Prostate gland (tissue), 2 donors: ENCODE measurements around the gene FAM53A. TPM values are rescaled to one million over a fixed set of nuclear protein-coding genes. Genes with fewer than 3 reads are reported as not detected.

Experiments used
- DNase-seq: peaks from one replicate; pipeline ENCODE4 v3.0.0-alpha.2; 2019; ENCODE audit warnings: low spot score
- H3K27ac ChIP-seq, 2 donors: fragments of 200-600 bp; sonication (generic); 2 replicates each; pipeline ENCODE4 v1.5.1; 2017 to 2019
- H3K27me3 ChIP-seq: fragments of 200-600 bp; sonication (generic); replicated peaks from 2 replicates; pipeline ENCODE4 v1.5.1; 2019; ENCODE audit not compliant: insufficient read depth
- H3K36me3 ChIP-seq, 2 donors: fragments of 200-600 bp; sonication (generic); 1 replicate in 1 of 2; 2 replicates in 1 of 2; pipeline versions ENCODE4 v1.5.1 to v1.8.1; 2017 to 2019
- H3K4me1 ChIP-seq: fragments of 200-600 bp; sonication (generic); replicated peaks from 2 replicates; pipeline ENCODE4 v1.5.1; 2019
- H3K4me3 ChIP-seq, 2 donors: fragments of 200-600 bp; sonication (generic); 2 replicates each; pipeline ENCODE4 v1.5.1; 2017 to 2019
- H3K9me3 ChIP-seq: fragments of 200-600 bp; sonication (generic); 2 replicates; pipeline ENCODE4 v1.5.1; 2017
- CTCF ChIP-seq, 4 experiments: fragments of 200-600 bp in 2 of 4; fragments of 450-650 bp in 2 of 4; sonication (generic) in 2 of 4; IDR thresholded peaks; 1 replicate in 3 of 4; 2 replicates in 1 of 4; pipeline ENCODE4 v1.5.1; 2016 to 2019; ENCODE audit warnings: antibody characterized with exemption in 4 of 4, mild to moderate bottlenecking in 2 of 4, moderate library complexity in 2 of 4
- POLR2A ChIP-seq: fragments of 450-650 bp; IDR thresholded peaks from one replicate; pipeline ENCODE4 v1.6.1; 2016; ENCODE audit warnings: antibody characterized with exemption, mild to moderate bottlenecking
- POLR2AphosphoS5 ChIP-seq: sonication (generic); formaldehyde crosslinking; IDR thresholded peaks from one replicate; pipeline ENCODE4 v1.6.1; 2017; ENCODE audit warnings: antibody characterized with exemption
- WGBS: methylation state at CpG from one replicate; pipeline ENCODE4 v1.1.5; 2018; 5-methylcytosine and 5-hydroxymethylcytosine counted together
- intact Hi-C: fragments of 100-400 bp; cut with DNase I; formaldehyde crosslinking; loops from one replicate; pipeline ENCODE4 v1.14.2; 2022
- total RNA-seq, 2 donors: library from RNA; depleted of rRNA; stranded (reverse); fragments of >200 nt; gene quantifications; one replicate each; pipeline ENCODE4 v1.1.0, GENCODE V29; 2016

The FAM53A gene
- total RNA-seq, 2 donors from 2014 or later = 2.3 to 16.8 TPM

DNA sequence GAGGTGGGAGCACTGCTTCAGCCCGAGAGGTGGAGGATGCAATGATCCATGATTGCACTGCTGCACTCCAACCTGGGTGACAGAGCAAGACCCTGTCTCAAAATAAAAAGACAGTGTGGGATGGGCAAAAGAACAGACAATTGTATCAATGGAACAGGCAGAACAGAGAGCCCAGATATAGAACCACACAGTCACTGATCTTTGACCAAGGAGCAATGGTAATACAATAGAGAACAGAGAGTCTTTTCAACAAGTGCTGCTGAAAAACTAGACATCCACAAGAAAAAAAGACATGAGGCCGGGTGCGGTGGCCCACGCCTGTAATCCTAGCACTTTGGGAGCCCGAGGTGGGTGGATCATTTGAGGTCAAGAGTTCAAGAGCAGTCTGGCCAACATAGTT is 5.9 kb downstream of the FAM53A start:
- intact Hi-C loops = no loop called here
- no peak for TF ChIP-seq POLR2AphosphoS5
- no peak for TF ChIP-seq CTCF (IDR thresholded peaks at IDR 0.05)
- TF ChIP-seq POLR2A = no peak
- no peaks in the 10 kb centered on the region for H3K27me3 ChIP-seq
- 71% methylated on average over 5 of the region's 5 CpGs for WGBS
- H3K36me3 ChIP-seq = no peaks in the 10 kb centered on the region
- no peaks in the 10 kb centered on the region for H3K4me1 ChIP-seq
- no peaks in the 10 kb centered on the region for H3K9me3 ChIP-seq
- no peak for DNase-seq
- H3K4me3 ChIP-seq = no peak overlapping the region
- H3K27ac ChIP-seq = no peak overlapping the region

- intact Hi-C loops = no loop called here
- Histone ChIP-seq H3K27me3 (no peaks in the 10 kb centered on the region), H3K4me1 (no peaks in the 10 kb centered on the region), H3K36me3 (no peaks in the 10 kb centered on the region), H3K4me3 (no peak overlapping the region), H3K9me3 (no peaks in the 10 kb centered on the region), H3K27ac (no peak overlapping the region)
- no peak for DNase-seq
- TF ChIP-seq CTCF (IDR thresholded peaks at IDR 0.05) (no peak), POLR2A (no peak), POLR2AphosphoS5 (no peak)
- WGBS = 81% methylated on average over 24 of the region's 25 CpGs
These were observed 7.2 kb downstream of the FAM53A start for GRCh38 chr4:1676605-1677525.

GRCh38 chr4:1675802-1676137 is 8.3 kb downstream of the FAM53A start:
- Histone ChIP-seq H3K36me3 (no peaks in the 10 kb centered on the region), H3K4me3 (no peak overlapping the region), H3K4me1 (no peaks in the 10 kb centered on the region), H3K9me3 (no peaks in the 10 kb centered on the region), H3K27me3 (no peaks in the 10 kb centered on the region), H3K27ac (no peak overlapping the region)
- no peak for DNase-seq
- intact Hi-C loops = no loop called here
- 84% methylated on average over 10 of the region's 10 CpGs for WGBS
- TF ChIP-seq POLR2AphosphoS5 (no peak), POLR2A (no peak), CTCF (IDR thresholded peaks at IDR 0.05) (no peak)

DNA sequence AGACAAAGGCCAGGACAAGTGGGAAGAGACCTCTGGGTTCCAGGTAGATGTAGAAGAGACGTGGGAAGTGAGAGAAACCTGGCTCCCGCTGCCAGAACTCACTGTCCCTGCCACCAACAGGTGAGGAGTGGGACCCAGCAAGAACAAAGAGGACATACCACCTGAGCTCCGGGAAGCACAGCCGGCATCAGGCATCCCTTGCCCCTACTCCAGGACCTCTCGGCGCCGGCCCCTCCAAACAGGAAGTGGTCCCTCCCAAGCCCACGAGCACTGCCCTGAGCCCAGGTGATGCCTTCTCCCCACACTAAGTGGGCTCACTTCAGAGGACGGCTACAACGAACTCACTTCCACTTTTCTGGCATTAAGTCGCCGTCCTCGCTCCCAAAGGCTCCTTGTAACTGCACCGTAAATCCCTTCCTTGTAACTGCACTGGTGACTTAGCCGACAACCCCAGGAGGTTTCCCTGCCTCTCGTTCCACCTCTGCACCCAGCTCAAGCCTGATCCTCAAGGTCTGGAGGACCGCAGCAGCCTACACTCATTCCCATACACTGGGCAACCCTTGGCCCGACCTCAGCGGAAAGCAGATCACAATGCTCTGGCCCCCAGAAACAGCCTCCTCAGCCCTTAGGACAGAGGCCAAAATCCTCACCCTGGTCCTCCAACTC is 8.8 kb downstream of the FAM53A start:
- Histone ChIP-seq H3K27me3 (no peaks in the 10 kb centered on the region), H3K4me1 (no peaks in the 10 kb centered on the region), H3K4me3 (no peak overlapping the region), H3K27ac (no peak overlapping the region), H3K9me3 (no peaks in the 10 kb centered on the region), H3K36me3 (no peaks in the 10 kb centered on the region)
- 79% methylated on average over 14 of the region's 19 CpGs for WGBS
- no peak for TF ChIP-seq CTCF (IDR thresholded peaks at IDR 0.05)
- no peak for TF ChIP-seq POLR2AphosphoS5
- no peak for TF ChIP-seq POLR2A
- intact Hi-C loops = no loop called here
- no peak for DNase-seq
